Left lung (tissue), 10 donors: ENCODE data around the gene IGF2BP1. TPM values are rescaled to one million over a fixed set of nuclear protein-coding genes. Genes with fewer than 3 reads are reported as not detected.

Experiments used
- ATAC-seq: fragments of 200-7000 bp; cut with Tn5 transposase; one replicate; pipeline ENCODE4 v1.9.1; 2020; ENCODE audit warnings: moderate library complexity
- DNase-seq, 4 donors: peaks; one replicate each; pipeline ENCODE4 v3.0.0-alpha.2; 2013 to 2020
- H3K27ac ChIP-seq, 2 donors: fragments of 200-600 bp; sonication (generic) in 1 of 2; one replicate each; pipeline versions ENCODE4 v1.5.0 to v1.8.0; 2020 to 2021
- H3K27me3 ChIP-seq, 2 donors: fragments of 200-600 bp; sonication (generic) in 1 of 2; one replicate each; pipeline versions ENCODE4 v1.5.0 to v1.8.0; 2020 to 2021
- H3K36me3 ChIP-seq, 2 donors: fragments of 200-600 bp; sonication (generic) in 1 of 2; one replicate each; pipeline versions ENCODE4 v1.5.0 to v1.8.0; 2020 to 2021
- H3K4me1 ChIP-seq, 2 donors: fragments of 200-600 bp; one replicate each; pipeline ENCODE4 v1.8.0; 2021
- H3K4me3 ChIP-seq, 2 donors: fragments of 200-600 bp; sonication (generic) in 1 of 2; one replicate each; pipeline versions ENCODE4 v1.5.0 to v1.8.0; 2020 to 2021; ENCODE audit warnings: mild to moderate bottlenecking in 1 of 2
- H3K9me3 ChIP-seq, 2 donors: fragments of 200-600 bp; sonication (generic) in 1 of 2; one replicate each; pipeline versions ENCODE4 v1.5.0 to v1.8.0; 2020 to 2021
- intact Hi-C, 2 donors: fragments of 100-400 bp; cut with DNase I; formaldehyde crosslinking; loops; one replicate each; pipeline versions ENCODE4 v1.11.2 to v1.14.2; 2022
- polyA plus RNA-seq, 6 donors: library from polyadenylated mRNA; unstranded; fragments of 120-200 nt; gene quantifications; one replicate each; pipeline ENCODE4 v1.2.1, GENCODE V29; 2013; ENCODE audit not compliant: insufficient read length in 6 of 6
- total RNA-seq, 2 donors: library from RNA; stranded (reverse); fragmentation: NEBNext Ultra II Directional; extraction: Animal tissue kit (Norgen Biotek cat#: 25700); gene quantifications; one replicate each; pipeline ENCODE4 v1.2.1, GENCODE V29; 2021
- TF ChIP-seq, protein P1 (sequence below), 2 donors: fragments of 200-600 bp; sonication (generic) in 1 of 2; IDR thresholded peaks; one replicate each; pipeline versions ENCODE4 v1.5.0 to v1.8.0; 2021; ENCODE audit warnings: antibody characterized with exemption in 2 of 2
- donor health status: DM: no; HTN: yes; CAD: no.
- donor health status: DM: no; HTN: no; CAD: no.

IGF2BP1 gene
- total and polyA plus RNA-seq, 8 donors, result 0.23 to 32.1 (median 28.3) TPM

DNA sequence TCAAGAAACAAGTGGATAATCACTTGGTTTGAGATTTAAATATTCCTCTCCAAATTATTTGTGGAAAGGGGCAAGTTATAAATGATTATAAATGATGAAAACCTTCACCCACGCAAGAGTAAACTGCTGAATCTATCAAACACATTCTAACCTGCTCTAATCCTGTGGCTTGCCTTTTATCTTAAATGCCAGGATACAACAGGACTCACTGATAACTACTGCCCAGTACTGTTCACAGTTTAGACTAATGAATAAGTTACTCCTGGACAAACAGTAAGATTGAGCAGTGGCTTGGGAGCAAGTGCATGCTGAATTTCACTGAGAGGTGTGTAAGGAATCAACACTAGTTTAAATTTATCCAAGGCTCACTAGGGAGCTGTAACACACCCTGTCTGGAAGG is 31.1 kb downstream of the IGF2BP1 start:
- H3K36me3 ChIP-seq, result no peaks in the 10 kb centered on the region
- TF ChIP-seq, protein P1, sequence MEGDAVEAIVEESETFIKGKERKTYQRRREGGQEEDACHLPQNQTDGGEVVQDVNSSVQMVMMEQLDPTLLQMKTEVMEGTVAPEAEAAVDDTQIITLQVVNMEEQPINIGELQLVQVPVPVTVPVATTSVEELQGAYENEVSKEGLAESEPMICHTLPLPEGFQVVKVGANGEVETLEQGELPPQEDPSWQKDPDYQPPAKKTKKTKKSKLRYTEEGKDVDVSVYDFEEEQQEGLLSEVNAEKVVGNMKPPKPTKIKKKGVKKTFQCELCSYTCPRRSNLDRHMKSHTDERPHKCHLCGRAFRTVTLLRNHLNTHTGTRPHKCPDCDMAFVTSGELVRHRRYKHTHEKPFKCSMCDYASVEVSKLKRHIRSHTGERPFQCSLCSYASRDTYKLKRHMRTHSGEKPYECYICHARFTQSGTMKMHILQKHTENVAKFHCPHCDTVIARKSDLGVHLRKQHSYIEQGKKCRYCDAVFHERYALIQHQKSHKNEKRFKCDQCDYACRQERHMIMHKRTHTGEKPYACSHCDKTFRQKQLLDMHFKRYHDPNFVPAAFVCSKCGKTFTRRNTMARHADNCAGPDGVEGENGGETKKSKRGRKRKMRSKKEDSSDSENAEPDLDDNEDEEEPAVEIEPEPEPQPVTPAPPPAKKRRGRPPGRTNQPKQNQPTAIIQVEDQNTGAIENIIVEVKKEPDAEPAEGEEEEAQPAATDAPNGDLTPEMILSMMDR (IDR thresholded peaks at IDR 0.05), result no peak
- ATAC-seq (no peak), DNase-seq (no peak)
- no peaks in the 10 kb centered on the region for H3K4me1 ChIP-seq
- peaks cover 0 to 17% of the 10 kb centered on the region in 2 donors for H3K27me3 ChIP-seq
- no peak overlapping the region for H3K4me3 ChIP-seq
- intact Hi-C loops, result no loop called here
- H3K27ac ChIP-seq, result no peak overlapping the region
- no peaks in the 10 kb centered on the region for H3K9me3 ChIP-seq

DNA sequence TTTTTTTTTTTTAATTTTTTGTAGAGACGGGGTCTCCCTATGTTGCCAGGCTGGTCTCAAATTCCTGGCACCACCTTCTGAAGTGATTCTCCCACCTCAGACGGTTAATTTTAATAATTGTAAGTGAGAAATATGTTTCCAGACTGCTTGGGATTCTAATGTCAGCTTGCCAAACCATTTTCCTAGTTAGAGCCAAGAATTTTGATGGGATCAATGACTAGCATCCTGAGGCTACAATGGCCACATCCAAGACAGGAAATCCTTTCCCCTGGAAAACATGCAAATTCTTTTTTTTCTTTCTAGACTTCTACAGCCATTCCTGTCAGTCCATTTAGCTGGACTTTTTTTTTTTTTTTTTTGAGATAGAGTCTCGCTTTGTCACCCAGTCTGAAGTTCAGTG is 32.6 kb downstream of the IGF2BP1 start:
- H3K9me3 ChIP-seq, result no peaks in the 10 kb centered on the region
- no peak for DNase-seq
- TF ChIP-seq, protein P1 (IDR thresholded peaks at IDR 0.05), result no peak
- H3K4me1 ChIP-seq, result no peaks in the 10 kb centered on the region
- ATAC-seq, result no peak
- intact Hi-C loops, result loop anchor here in 1 of 2 donors (10.0 kb wide), 1 partner anchor 145 kb away; no protein-coding TSS in a partner anchor
- H3K4me3 ChIP-seq, result no peak overlapping the region
- no peak overlapping the region for H3K27ac ChIP-seq
- no peaks in the 10 kb centered on the region for H3K36me3 ChIP-seq
- peaks cover 0 to 33% of the 10 kb centered on the region in 2 donors for H3K27me3 ChIP-seq

DNA sequence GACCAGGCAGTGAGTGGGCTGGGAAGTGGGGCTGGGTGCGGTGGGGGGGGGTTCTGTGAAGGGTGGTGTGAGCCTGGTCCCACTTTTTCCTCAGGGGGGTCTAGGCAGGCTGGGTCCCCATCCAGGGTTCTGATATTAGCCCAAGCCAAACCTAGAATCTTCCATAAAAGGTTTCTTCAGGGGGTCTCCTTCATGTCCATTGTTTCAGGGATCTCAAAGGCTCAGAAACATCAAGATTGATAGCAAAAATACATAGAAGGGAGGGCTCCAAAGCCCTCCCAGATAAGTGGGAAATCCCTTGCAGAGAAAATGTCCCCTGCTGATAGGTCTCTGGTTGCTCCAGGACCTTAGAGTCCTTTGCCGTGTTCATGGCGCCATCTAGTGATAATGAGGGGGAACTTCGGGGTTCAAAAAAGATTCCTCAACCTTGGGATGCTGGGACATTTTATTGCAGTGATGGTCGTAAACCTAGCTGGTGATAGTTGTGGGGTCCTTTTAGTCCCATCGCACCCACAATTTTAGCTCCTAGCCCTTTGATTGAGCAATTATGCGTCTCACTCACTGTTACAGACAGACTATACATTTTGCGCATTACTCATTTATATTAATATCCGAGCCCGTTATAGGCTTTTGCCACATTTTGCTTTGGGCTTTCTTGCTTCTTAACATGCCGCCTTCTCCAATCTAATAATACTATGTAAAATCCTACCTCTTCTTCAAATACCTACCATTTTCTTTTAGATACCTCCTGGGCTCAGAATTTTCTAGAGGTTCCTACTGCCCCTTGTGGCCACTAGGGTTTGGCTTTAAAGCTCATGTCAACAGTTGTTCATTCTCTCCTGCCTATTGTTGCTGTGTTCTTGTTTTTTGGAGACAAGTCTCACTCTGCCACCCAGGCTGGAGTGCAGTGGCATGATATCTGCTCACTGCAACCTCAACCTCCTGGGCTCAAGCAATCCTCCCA is 35.1 kb downstream of the IGF2BP1 start:
- DNase-seq (peak in 2 of 4 donors; percentile 74 to 87), ATAC-seq (peak; percentile 94)
- Histone ChIP-seq H3K9me3 (no peaks in the 10 kb centered on the region), H3K27me3 (peaks cover 0 to 50% of the 10 kb centered on the region in 2 donors), H3K27ac (no peak overlapping the region), H3K36me3 (no peaks in the 10 kb centered on the region), H3K4me3 (no peak overlapping the region), H3K4me1 (no peaks in the 10 kb centered on the region)
- intact Hi-C loops, result loop anchor here in 1 of 2 donors (10.0 kb wide), 1 partner anchor 147 kb away; no protein-coding TSS in a partner anchor
- TF ChIP-seq, protein P1 (IDR thresholded peaks at IDR 0.05), result peak; percentile 57 to 70

DNA sequence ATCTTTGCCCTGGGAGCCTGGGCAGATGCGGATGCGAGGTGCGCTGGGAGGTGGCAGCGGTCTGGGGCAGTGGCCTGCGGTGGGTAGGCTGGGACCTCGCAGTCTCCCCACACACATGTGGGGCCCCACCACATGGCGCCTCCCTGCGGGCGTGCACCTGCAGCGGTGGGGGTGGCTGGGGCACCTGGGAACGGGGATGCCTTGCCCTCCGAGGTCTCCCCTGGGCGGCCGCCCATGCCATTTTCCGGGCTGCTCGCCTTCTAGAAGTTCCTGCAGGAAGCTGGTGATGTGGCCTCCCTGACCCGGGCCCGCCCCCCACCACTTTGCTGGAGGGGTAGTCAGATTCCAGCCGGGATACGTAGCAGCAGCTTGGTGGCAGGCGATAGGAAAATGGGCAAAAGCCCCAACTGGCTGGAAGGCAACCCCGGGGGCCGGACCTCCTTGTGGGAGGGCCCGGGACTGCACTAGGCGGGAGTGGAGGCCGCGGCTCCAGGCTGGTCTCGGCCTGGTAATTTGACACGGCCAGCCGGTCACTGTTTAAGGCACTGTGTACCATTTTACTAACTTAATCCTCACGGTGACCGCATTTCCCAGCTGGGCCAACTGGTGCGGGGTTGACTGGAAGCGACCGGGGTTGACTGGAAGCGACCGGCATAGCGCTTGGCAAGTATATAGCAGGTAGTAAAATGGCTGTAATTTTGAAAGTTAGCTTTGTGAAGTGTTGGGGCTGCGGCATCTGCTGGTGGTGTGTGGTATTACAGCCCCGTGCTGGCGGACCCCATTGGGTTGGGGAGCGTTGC is 38.5 kb downstream of the IGF2BP1 start:
- TF ChIP-seq, protein P1 (IDR thresholded peaks at IDR 0.05), result peak; percentile 60 to 61
- Histone ChIP-seq H3K36me3 (no peaks in the 10 kb centered on the region), H3K9me3 (no peaks in the 10 kb centered on the region), H3K27me3 (peaks cover 0 to 47% of the 10 kb centered on the region in 2 donors), H3K27ac (no peak overlapping the region), H3K4me3 (no peak overlapping the region), H3K4me1 (no peaks in the 10 kb centered on the region)
- intact Hi-C loops, result loop anchor here in 1 of 2 donors (10.0 kb wide), 1 partner anchor 151 kb away; no protein-coding TSS in a partner anchor
- ATAC-seq, result peak; percentile 70
- peak in 3 of 4 donors; percentile 18 to 73 (median 43) for DNase-seq
